Measurements from ENCODE around the gene CACNA2D1. TPM values are rescaled to one million over a fixed set of nuclear protein-coding genes. Genes with fewer than 3 reads are reported as not detected.

Gene CACNA2D1
- polyA plus RNA-seq, 1 donor = 11.4 TPM

- Histone ChIP-seq H3K27me3 (ENCODE audit: control insufficient read depth, insufficient read depth, low read length) (no peaks in the 10 kb centered on the region), H3K4me1 (ENCODE audit: control insufficient read depth, insufficient read depth, low read length) (no peaks in the 10 kb centered on the region), H3K27ac (ENCODE audit: low read length) (no peak overlapping the region), H3K36me3 (ENCODE audit: control insufficient read depth, insufficient read depth, low read length) (no peaks in the 10 kb centered on the region), H3K9me3 (ENCODE audit: control insufficient read depth, low read depth, low read length) (no peaks in the 10 kb centered on the region), H3K4me3 (ENCODE audit: low read length) (no peak overlapping the region)
- DNase-seq = peak; percentile 7 to 19
- WGBS (ENCODE audit: insufficient coverage, low lambda C conversion rate) = 60% methylated on average over 1 of the region's 4 CpGs
These were observed 123.9 kb downstream of the CACNA2D1 start for GRCh38 chr7:82319674-82320118.

- no peak overlapping the region for H3K27ac ChIP-seq (ENCODE audit: low read length)
These were observed 124.8 kb downstream of the CACNA2D1 start for GRCh38 chr7:82318786-82319185.

GRCh38 chr7:82317760-82318159 lies 125.8 kb downstream of the CACNA2D1 start:
- Histone ChIP-seq H3K36me3 (ENCODE audit: control insufficient read depth, insufficient read depth, low read length) (no peaks in the 10 kb centered on the region), H3K27ac (ENCODE audit: low read length) (no peak overlapping the region), H3K27me3 (ENCODE audit: control insufficient read depth, insufficient read depth, low read length) (no peaks in the 10 kb centered on the region), H3K9me3 (ENCODE audit: control insufficient read depth, low read depth, low read length) (no peaks in the 10 kb centered on the region), H3K4me3 (ENCODE audit: low read length) (no peak overlapping the region), H3K4me1 (ENCODE audit: control insufficient read depth, insufficient read depth, low read length) (no peaks in the 10 kb centered on the region)
- WGBS (ENCODE audit: insufficient coverage, low lambda C conversion rate) = no CpG with 5 or more reads among the region's 2 CpGs
- no peak for DNase-seq

More at GRCh38 chr7:82318786-82319185, 124.8 kb downstream of the CACNA2D1 start:
- Histone ChIP-seq H3K27me3 (ENCODE audit: control insufficient read depth, insufficient read depth, low read length) (no peaks in the 10 kb centered on the region), H3K4me3 (ENCODE audit: low read length) (no peak overlapping the region), H3K9me3 (ENCODE audit: control insufficient read depth, low read depth, low read length) (no peaks in the 10 kb centered on the region), H3K36me3 (ENCODE audit: control insufficient read depth, insufficient read depth, low read length) (no peaks in the 10 kb centered on the region), H3K4me1 (ENCODE audit: control insufficient read depth, insufficient read depth, low read length) (no peaks in the 10 kb centered on the region)
- DNase-seq = no peak

- no peaks in the 10 kb centered on the region for H3K4me1 ChIP-seq (ENCODE audit: control insufficient read depth, insufficient read depth, low read length)
- H3K36me3 ChIP-seq (ENCODE audit: control insufficient read depth, insufficient read depth, low read length) = no peaks in the 10 kb centered on the region
- DNase-seq = no peak
- no peaks in the 10 kb centered on the region for H3K27me3 ChIP-seq (ENCODE audit: control insufficient read depth, insufficient read depth, low read length)
- no peak overlapping the region for H3K27ac ChIP-seq (ENCODE audit: low read length)
- WGBS (ENCODE audit: insufficient coverage, low lambda C conversion rate) = no CpG with 5 or more reads among the region's 3 CpGs
- no peak overlapping the region for H3K4me3 ChIP-seq (ENCODE audit: low read length)
- H3K9me3 ChIP-seq (ENCODE audit: control insufficient read depth, low read depth, low read length) = no peaks in the 10 kb centered on the region
These were observed 126.3 kb downstream of the CACNA2D1 start for GRCh38 chr7:82317257-82317721.

GRCh38 chr7:82313269-82313668 lies 130.3 kb downstream of the CACNA2D1 start:
- no peak for DNase-seq
- Histone ChIP-seq H3K27ac (ENCODE audit: low read length) (no peak overlapping the region), H3K4me3 (ENCODE audit: low read length) (no peak overlapping the region), H3K4me1 (ENCODE audit: control insufficient read depth, insufficient read depth, low read length) (no peaks in the 10 kb centered on the region), H3K27me3 (ENCODE audit: control insufficient read depth, insufficient read depth, low read length) (no peaks in the 10 kb centered on the region), H3K9me3 (ENCODE audit: control insufficient read depth, low read depth, low read length) (no peaks in the 10 kb centered on the region), H3K36me3 (ENCODE audit: control insufficient read depth, insufficient read depth, low read length) (no peaks in the 10 kb centered on the region)
- no CpG with 5 or more reads among the region's 1 CpG for WGBS (ENCODE audit: insufficient coverage, low lambda C conversion rate)

- no peaks in the 10 kb centered on the region for H3K4me1 ChIP-seq (ENCODE audit: control insufficient read depth, insufficient read depth, low read length)
- no peaks in the 10 kb centered on the region for H3K27me3 ChIP-seq (ENCODE audit: control insufficient read depth, insufficient read depth, low read length)
- no peaks in the 10 kb centered on the region for H3K36me3 ChIP-seq (ENCODE audit: control insufficient read depth, insufficient read depth, low read length)
- no peak overlapping the region for H3K4me3 ChIP-seq (ENCODE audit: low read length)
- H3K9me3 ChIP-seq (ENCODE audit: control insufficient read depth, low read depth, low read length) = no peaks in the 10 kb centered on the region
- no peak for DNase-seq
- no peak overlapping the region for H3K27ac ChIP-seq (ENCODE audit: low read length)
- 90% methylated on average over 2 of the region's 5 CpGs for WGBS (ENCODE audit: insufficient coverage, low lambda C conversion rate)
These were observed 130.9 kb downstream of the CACNA2D1 start for GRCh38 chr7:82312646-82313045.

- H3K27me3 ChIP-seq (ENCODE audit: control insufficient read depth, insufficient read depth, low read length) = no peaks in the 10 kb centered on the region
- H3K36me3 ChIP-seq (ENCODE audit: control insufficient read depth, insufficient read depth, low read length) = no peaks in the 10 kb centered on the region
- no peaks in the 10 kb centered on the region for H3K9me3 ChIP-seq (ENCODE audit: control insufficient read depth, low read depth, low read length)
- DNase-seq = no peak
- no peaks in the 10 kb centered on the region for H3K4me1 ChIP-seq (ENCODE audit: control insufficient read depth, insufficient read depth, low read length)
- H3K4me3 ChIP-seq (ENCODE audit: low read length) = no peak overlapping the region
- WGBS (ENCODE audit: insufficient coverage, low lambda C conversion rate) = 80% methylated on average over 1 of the region's 4 CpGs
- H3K27ac ChIP-seq (ENCODE audit: low read length) = no peak overlapping the region
These were observed 138.1 kb downstream of the CACNA2D1 start for GRCh38 chr7:82305347-82306005.

- H3K36me3 ChIP-seq (ENCODE audit: control insufficient read depth, insufficient read depth, low read length) = no peaks in the 10 kb centered on the region
- H3K27me3 ChIP-seq (ENCODE audit: control insufficient read depth, insufficient read depth, low read length) = no peaks in the 10 kb centered on the region
- no peak overlapping the region for H3K4me3 ChIP-seq (ENCODE audit: low read length)
- DNase-seq = no peak
- no CpG with 5 or more reads among the region's 1 CpG for WGBS (ENCODE audit: insufficient coverage, low lambda C conversion rate)
- no peaks in the 10 kb centered on the region for H3K9me3 ChIP-seq (ENCODE audit: control insufficient read depth, low read depth, low read length)
- H3K4me1 ChIP-seq (ENCODE audit: control insufficient read depth, insufficient read depth, low read length) = no peaks in the 10 kb centered on the region
- H3K27ac ChIP-seq (ENCODE audit: low read length) = no peak overlapping the region
These were observed 148.7 kb downstream of the CACNA2D1 start for GRCh38 chr7:82294865-82295264.

GRCh38 chr7:82294382-82294784 lies 149.2 kb downstream of the CACNA2D1 start:
- H3K27me3 ChIP-seq (ENCODE audit: control insufficient read depth, insufficient read depth, low read length) = no peaks in the 10 kb centered on the region
- no peak overlapping the region for H3K27ac ChIP-seq (ENCODE audit: low read length)
- WGBS (ENCODE audit: insufficient coverage, low lambda C conversion rate) = no CpG with 5 or more reads among the region's 1 CpG
- no peak overlapping the region for H3K4me3 ChIP-seq (ENCODE audit: low read length)
- no peaks in the 10 kb centered on the region for H3K36me3 ChIP-seq (ENCODE audit: control insufficient read depth, insufficient read depth, low read length)
- H3K9me3 ChIP-seq (ENCODE audit: control insufficient read depth, low read depth, low read length) = no peaks in the 10 kb centered on the region
- H3K4me1 ChIP-seq (ENCODE audit: control insufficient read depth, insufficient read depth, low read length) = no peaks in the 10 kb centered on the region
- no peak for DNase-seq

GRCh38 chr7:82293467-82293866 lies 150.1 kb downstream of the CACNA2D1 start:
- H3K4me1 ChIP-seq (ENCODE audit: control insufficient read depth, insufficient read depth, low read length) = no peaks in the 10 kb centered on the region
- 100% methylated on average over 1 of the region's 1 CpG for WGBS (ENCODE audit: insufficient coverage, low lambda C conversion rate)
- DNase-seq = no peak
- no peaks in the 10 kb centered on the region for H3K36me3 ChIP-seq (ENCODE audit: control insufficient read depth, insufficient read depth, low read length)
- no peaks in the 10 kb centered on the region for H3K9me3 ChIP-seq (ENCODE audit: control insufficient read depth, low read depth, low read length)
- H3K27ac ChIP-seq (ENCODE audit: low read length) = no peak overlapping the region
- no peak overlapping the region for H3K4me3 ChIP-seq (ENCODE audit: low read length)
- no peaks in the 10 kb centered on the region for H3K27me3 ChIP-seq (ENCODE audit: control insufficient read depth, insufficient read depth, low read length)

- no CpG with 5 or more reads among the region's 1 CpG for WGBS (ENCODE audit: insufficient coverage, low lambda C conversion rate)
These were observed 151.6 kb downstream of the CACNA2D1 start for GRCh38 chr7:82291931-82292330.

More at GRCh38 chr7:82291931-82292330, 151.6 kb downstream of the CACNA2D1 start:
- Histone ChIP-seq H3K27ac (ENCODE audit: low read length) (no peak overlapping the region), H3K4me1 (ENCODE audit: control insufficient read depth, insufficient read depth, low read length) (no peaks in the 10 kb centered on the region), H3K36me3 (ENCODE audit: control insufficient read depth, insufficient read depth, low read length) (no peaks in the 10 kb centered on the region), H3K27me3 (ENCODE audit: control insufficient read depth, insufficient read depth, low read length) (no peaks in the 10 kb centered on the region), H3K4me3 (ENCODE audit: low read length) (no peak overlapping the region), H3K9me3 (ENCODE audit: control insufficient read depth, low read depth, low read length) (no peaks in the 10 kb centered on the region)
- DNase-seq = no peak

Data from large intestine (tissue), 3 donors.